SU-DHL-6 (cell line): ENCODE measurements around the gene EFS.

Experiments
- H2AFZ ChIP-seq: fragments of 200-600 bp; sonication (generic); 2 replicates; pipeline ENCODE4 v1.6.1; 2014; ENCODE audit warnings: low read depth, mild to moderate bottlenecking, moderate library complexity, mixed read lengths, antibody characterized with exemption, low read length; ENCODE audit not compliant: severe bottlenecking
- H3F3A ChIP-seq: fragments of 200-600 bp; shearing (Covaris generic); 2 replicates; pipeline ENCODE4 v1.6.0; 2016; ENCODE audit warnings: antibody characterized with exemption, mild to moderate bottlenecking; ENCODE audit not compliant: insufficient read depth
- H3K27ac ChIP-seq: fragments of 200-600 bp; sonication (generic); 2 replicates; pipeline ENCODE4 v1.5.1; 2016; ENCODE audit warnings: low read depth, mild to moderate bottlenecking, low read length, moderate library complexity, mixed read lengths
- H3K27me3 ChIP-seq: fragments of 200-600 bp; sonication (generic), shearing (Covaris generic); 2 replicates; pipeline ENCODE4 v1.6.0; 2014; ENCODE audit warnings: mild to moderate bottlenecking, low read length
- H3K36me3 ChIP-seq: fragments of 200-600 bp; sonication (generic); 2 replicates; pipeline ENCODE4 v1.6.1; 2014; ENCODE audit warnings: mild to moderate bottlenecking, low read length, mixed read lengths
- H3K4me2 ChIP-seq: fragments of 300-600, 200-600 bp; shearing (Covaris generic), sonication (generic); 2 replicates; pipeline ENCODE4 v1.6.0; 2014; ENCODE audit warnings: low read length, low read depth, mild to moderate bottlenecking; ENCODE audit not compliant: poor library complexity, severe bottlenecking
- H3K4me3 ChIP-seq: fragments of 200-600 bp; sonication (generic); 2 replicates; pipeline ENCODE4 v1.5.1; 2014; ENCODE audit warnings: antibody characterized with exemption, low read length, mild to moderate bottlenecking, mixed read lengths; ENCODE audit not compliant: insufficient read depth, poor library complexity, severe bottlenecking
- H3K79me2 ChIP-seq: fragments of 200-600 bp; sonication (generic); 2 replicates; pipeline ENCODE4 v1.6.1; 2014; ENCODE audit warnings: mild to moderate bottlenecking, low read length, moderate library complexity; ENCODE audit not compliant: insufficient read depth
- H3K9ac ChIP-seq: fragments of 200-600 bp; sonication (generic); 2 replicates; pipeline ENCODE4 v1.7.0; 2014; ENCODE audit warnings: mild to moderate bottlenecking, low read length
- H3K9me2 ChIP-seq: fragments of 200-600 bp; sonication (generic); replicated peaks from 2 replicates; pipeline ENCODE4 v1.6.1; 2014; ENCODE audit warnings: low read length; ENCODE audit not compliant: insufficient read depth
- H3K9me3 ChIP-seq: fragments of 200-600 bp; sonication (generic); 2 replicates; pipeline ENCODE4 v1.6.1; 2014; ENCODE audit warnings: low read length, mixed read lengths; ENCODE audit not compliant: insufficient read depth
- H4K20me1 ChIP-seq: fragments of 200-600 bp; sonication (generic); 2 replicates; pipeline ENCODE4 v1.6.1; 2014; ENCODE audit warnings: low read depth, mild to moderate bottlenecking, antibody characterized with exemption, low read length, moderate library complexity, mixed read lengths
- EZH2phosphoT487 ChIP-seq: fragments of 200-600 bp; sonication (generic), shearing (Covaris generic); conservative IDR thresholded peaks from 2 replicates; pipeline ENCODE4 v1.6.1; 2018; ENCODE audit warnings: mild to moderate bottlenecking, antibody characterized with exemption, low read length, moderate library complexity, mixed read lengths
- TF ChIP-seq, protein P1 (sequence below): fragments of 200-600 bp; sonication (generic); IDR thresholded peaks from one replicate; pipeline ENCODE4 v1.5.1; 2017; ENCODE audit warnings: antibody characterized with exemption, mild to moderate bottlenecking, low read length, moderate library complexity; ENCODE audit not compliant: insufficient read depth, poor library complexity, severe bottlenecking

EFS gene

DNA sequence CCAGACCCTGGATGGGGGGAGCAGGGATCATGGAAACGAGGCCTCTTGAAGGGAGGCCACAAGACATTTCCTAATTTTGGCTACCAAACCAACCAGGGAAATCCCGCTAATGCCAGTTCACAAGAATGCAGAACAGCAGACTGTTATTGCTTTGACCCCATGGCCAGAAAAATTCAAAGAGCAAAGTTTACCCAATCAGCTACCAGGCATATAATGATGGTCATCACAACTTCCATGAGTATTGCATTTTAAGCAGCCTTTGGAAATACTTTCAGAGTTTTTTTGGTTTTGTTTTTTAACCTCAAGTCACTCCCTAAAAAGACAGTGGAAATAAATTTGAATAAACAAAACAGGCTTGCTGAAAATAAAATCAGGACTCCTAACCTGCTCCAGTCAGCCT is 7.5 kb upstream of the EFS start, which contains the start of gene IL25:
Gene IL25 (plus strand): TSS at position 301 of the 400 bp plus-strand sequence.
- no peaks in the 10 kb centered on the region for H3F3A ChIP-seq
- no peaks in the 10 kb centered on the region for H3K36me3 ChIP-seq
- no peak within 1 kb of the TSS for H3K9ac ChIP-seq

DNA sequence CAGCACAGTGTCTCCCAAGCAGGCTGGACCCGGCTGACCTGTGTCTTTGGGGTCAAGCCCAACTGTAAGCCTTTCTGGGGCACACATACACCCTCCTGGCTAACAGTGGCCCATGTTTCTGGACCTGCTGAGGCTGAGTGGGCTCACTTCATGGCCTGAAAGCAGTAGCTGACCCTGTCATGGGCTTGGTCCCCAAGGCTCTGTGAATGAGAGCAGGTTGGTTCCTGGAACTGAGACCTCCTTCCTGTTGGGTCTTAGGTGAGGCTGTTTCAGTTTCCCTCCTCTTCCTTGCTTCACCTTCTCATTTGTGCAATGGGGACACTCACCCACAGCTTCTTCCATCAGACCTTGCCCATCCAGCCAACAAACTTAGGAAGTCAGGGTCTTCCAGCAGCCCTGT is 6.9 kb upstream of the EFS start:
- Histone ChIP-seq H2AFZ (no peak overlapping the region), H3K9ac (no peak overlapping the region), H3K9me3 (no peaks in the 10 kb centered on the region), H4K20me1 (no peaks in the 10 kb centered on the region), H3K27ac (no peak overlapping the region), H3K27me3 (no peaks in the 10 kb centered on the region), H3K4me3 (no peak overlapping the region), H3K79me2 (no peaks in the 10 kb centered on the region), H3K9me2 (no peaks in the 10 kb centered on the region), H3K36me3 (no peaks in the 10 kb centered on the region), H3K4me2 (no peak overlapping the region), H3F3A (no peaks in the 10 kb centered on the region)
- no peak for TF ChIP-seq EZH2phosphoT487
- TF ChIP-seq, protein P1, sequence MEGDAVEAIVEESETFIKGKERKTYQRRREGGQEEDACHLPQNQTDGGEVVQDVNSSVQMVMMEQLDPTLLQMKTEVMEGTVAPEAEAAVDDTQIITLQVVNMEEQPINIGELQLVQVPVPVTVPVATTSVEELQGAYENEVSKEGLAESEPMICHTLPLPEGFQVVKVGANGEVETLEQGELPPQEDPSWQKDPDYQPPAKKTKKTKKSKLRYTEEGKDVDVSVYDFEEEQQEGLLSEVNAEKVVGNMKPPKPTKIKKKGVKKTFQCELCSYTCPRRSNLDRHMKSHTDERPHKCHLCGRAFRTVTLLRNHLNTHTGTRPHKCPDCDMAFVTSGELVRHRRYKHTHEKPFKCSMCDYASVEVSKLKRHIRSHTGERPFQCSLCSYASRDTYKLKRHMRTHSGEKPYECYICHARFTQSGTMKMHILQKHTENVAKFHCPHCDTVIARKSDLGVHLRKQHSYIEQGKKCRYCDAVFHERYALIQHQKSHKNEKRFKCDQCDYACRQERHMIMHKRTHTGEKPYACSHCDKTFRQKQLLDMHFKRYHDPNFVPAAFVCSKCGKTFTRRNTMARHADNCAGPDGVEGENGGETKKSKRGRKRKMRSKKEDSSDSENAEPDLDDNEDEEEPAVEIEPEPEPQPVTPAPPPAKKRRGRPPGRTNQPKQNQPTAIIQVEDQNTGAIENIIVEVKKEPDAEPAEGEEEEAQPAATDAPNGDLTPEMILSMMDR, result no peak

More for the DNA sequence above, 7.5 kb upstream of the EFS start, which contains the start of gene IL25:
- no peaks in the 10 kb centered on the region for H3K9me3 ChIP-seq
- no peak within 1 kb of the TSS for H3K4me3 ChIP-seq
- no peaks in the 10 kb centered on the region for H3K27me3 ChIP-seq
- no peak within 1 kb of the TSS for H3K27ac ChIP-seq
- H2AFZ ChIP-seq, result no peak within 1 kb of the TSS
- TF ChIP-seq, protein P1, result no peak
- TF ChIP-seq EZH2phosphoT487, result no peak
- no peaks in the 10 kb centered on the region for H3K79me2 ChIP-seq
- H3K4me2 ChIP-seq, result no peak within 1 kb of the TSS
- no peaks in the 10 kb centered on the region for H4K20me1 ChIP-seq
- H3K9me2 ChIP-seq, result no peaks in the 10 kb centered on the region

DNA sequence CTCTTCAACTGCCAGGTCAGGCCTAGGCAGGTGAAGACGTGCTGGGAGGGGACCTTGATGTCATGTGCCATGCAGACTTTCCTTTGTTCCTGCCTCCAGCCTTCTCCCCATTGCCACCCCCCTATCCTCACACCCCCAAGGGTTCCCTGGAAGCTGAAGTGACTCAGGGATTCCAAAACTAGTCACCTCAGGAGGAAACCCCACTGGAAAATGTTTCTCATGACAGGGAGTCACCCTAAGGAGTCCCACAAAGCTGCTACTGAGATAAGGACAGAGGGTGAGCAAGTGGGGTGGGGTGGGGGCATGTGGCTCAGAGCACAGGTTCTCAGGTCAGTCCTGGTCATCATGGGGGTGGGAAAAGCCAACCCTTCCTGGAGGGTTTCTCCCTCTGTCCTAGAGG is 5.2 kb upstream of the EFS start:
- H3K4me3 ChIP-seq, result no peak overlapping the region
- H2AFZ ChIP-seq, result no peak overlapping the region
- no peaks in the 10 kb centered on the region for H3K36me3 ChIP-seq
- H3K9ac ChIP-seq, result no peak overlapping the region
- H3K9me2 ChIP-seq, result no peaks in the 10 kb centered on the region
- no peaks in the 10 kb centered on the region for H4K20me1 ChIP-seq
- H3K79me2 ChIP-seq, result no peaks in the 10 kb centered on the region
- no peaks in the 10 kb centered on the region for H3K27me3 ChIP-seq
- TF ChIP-seq, protein P1, result no peak
- TF ChIP-seq EZH2phosphoT487, result no peak
- no peak overlapping the region for H3K4me2 ChIP-seq
- no peaks in the 10 kb centered on the region for H3K9me3 ChIP-seq
- no peaks in the 10 kb centered on the region for H3F3A ChIP-seq
- H3K27ac ChIP-seq, result no peak overlapping the region
